Mesenchymal stem cell (in vitro differentiated cells and primary cell): ENCODE measurements around the gene ETFA.

Source experiments
- DNase-seq: peaks from one replicate; pipeline ENCODE4 v3.0.0-alpha.2; 2013
- H2AFZ ChIP-seq: one replicate; pipeline ENCODE4 v1.6.1; 2013; ENCODE audit warnings: low read depth, mild to moderate bottlenecking, control low read depth, inconsistent platforms, low read length, moderate library complexity
- H2AK5ac ChIP-seq: 2 replicates; pipeline ENCODE4 v1.6.1; 2013; ENCODE audit warnings: low read length, moderate library complexity, mild to moderate bottlenecking, inconsistent platforms; ENCODE audit not compliant: severe bottlenecking
- H2BK120ac ChIP-seq: one replicate; pipeline ENCODE4 v1.6.1; 2013; ENCODE audit warnings: low read depth, mild to moderate bottlenecking, inconsistent platforms, low read length, moderate library complexity
- H2BK12ac ChIP-seq, 2 experiments: one replicate each; pipeline ENCODE4 v1.6.1; 2013; ENCODE audit warnings: inconsistent platforms in 2 of 2, low read length in 2 of 2, mild to moderate bottlenecking in 2 of 2, moderate library complexity in 2 of 2, control low read depth in 1 of 2
- H2BK15ac ChIP-seq: one replicate; pipeline ENCODE4 v1.6.1; 2013; ENCODE audit warnings: mild to moderate bottlenecking, low read depth, inconsistent platforms; ENCODE audit not compliant: poor library complexity, severe bottlenecking
- H2BK5ac ChIP-seq: 2 replicates; pipeline ENCODE4 v1.6.1; 2013; ENCODE audit warnings: low read depth, mild to moderate bottlenecking, low read length, control low read depth, inconsistent platforms; ENCODE audit not compliant: poor library complexity, severe bottlenecking
- H3K14ac ChIP-seq, 2 experiments: one replicate each; pipeline ENCODE4 v1.6.1; 2013; ENCODE audit warnings: inconsistent platforms in 2 of 2, low read length in 2 of 2, control low read depth in 1 of 2, mild to moderate bottlenecking in 1 of 2, moderate library complexity in 1 of 2
- H3K18ac ChIP-seq, 2 experiments: one replicate each; pipeline ENCODE4 v1.6.1; 2013; ENCODE audit warnings: inconsistent platforms in 2 of 2, low read length in 2 of 2, control low read depth in 1 of 2, low read depth in 1 of 2, mild to moderate bottlenecking in 1 of 2
- H3K23ac ChIP-seq, 2 experiments: one replicate each; pipeline ENCODE4 v1.6.1; 2013; ENCODE audit warnings: inconsistent platforms in 2 of 2, low read length in 2 of 2, mild to moderate bottlenecking in 2 of 2, moderate library complexity in 2 of 2, control low read depth in 1 of 2
- H3K27ac ChIP-seq: 2 replicates; pipeline ENCODE4 v1.5.1; 2013; ENCODE audit warnings: mild to moderate bottlenecking, moderate library complexity, low read length, control low read depth, inconsistent platforms; ENCODE audit not compliant: poor library complexity, severe bottlenecking
- H3K27me3 ChIP-seq, 2 experiments: 2 replicates each; pipeline versions ENCODE4 v1.6.1 to v1.7.0; 2013; ENCODE audit warnings: low read length in 2 of 2, mild to moderate bottlenecking in 2 of 2, moderate library complexity in 2 of 2, control low read depth in 1 of 2, inconsistent platforms in 1 of 2; ENCODE audit not compliant: control insufficient read depth in 1 of 2, insufficient read depth in 1 of 2
- H3K36me3 ChIP-seq, 2 experiments: 2 replicates each; pipeline versions ENCODE4 v1.6.1 to v1.7.0; 2013; ENCODE audit warnings: low read length in 2 of 2, control low read depth in 1 of 2, inconsistent platforms in 1 of 2, low read depth in 1 of 2, mild to moderate bottlenecking in 1 of 2; ENCODE audit not compliant: insufficient read depth in 2 of 2, control insufficient read depth in 1 of 2
- H3K4ac ChIP-seq, 2 experiments: one replicate each; pipeline ENCODE4 v1.6.1; 2013; ENCODE audit warnings: inconsistent platforms in 2 of 2, low read length in 2 of 2, mild to moderate bottlenecking in 2 of 2, moderate library complexity in 2 of 2, control low read depth in 1 of 2, low read depth in 1 of 2
- H3K4me1 ChIP-seq: 2 replicates; pipeline ENCODE4 v1.6.1; 2013; ENCODE audit warnings: low read depth, low read length, control low read depth; ENCODE audit not compliant: control insufficient read depth, insufficient read depth
- H3K4me2 ChIP-seq: 2 replicates; pipeline ENCODE4 v1.6.1; 2013; ENCODE audit warnings: low read length, mild to moderate bottlenecking, inconsistent platforms; ENCODE audit not compliant: poor library complexity, severe bottlenecking
- H3K4me3 ChIP-seq, 2 experiments: 2 replicates each; pipeline versions ENCODE4 v1.5.1 to v1.7.0; 2013; ENCODE audit warnings: low read length in 2 of 2, mild to moderate bottlenecking in 2 of 2, control low read depth in 1 of 2, low read depth in 1 of 2; ENCODE audit not compliant: insufficient read depth in 1 of 2
- H3K79me1 ChIP-seq: replicated peaks from 2 replicates; pipeline ENCODE4 v1.6.1; 2013; ENCODE audit warnings: mild to moderate bottlenecking, control low read depth, low read length, inconsistent platforms; ENCODE audit not compliant: poor library complexity, severe bottlenecking
- H3K9ac ChIP-seq: 2 replicates; pipeline ENCODE4 v1.7.0; 2013; ENCODE audit warnings: mild to moderate bottlenecking, low read length, moderate library complexity
- H3K9me3 ChIP-seq: 2 replicates; pipeline ENCODE4 v1.7.0; 2013; ENCODE audit warnings: mild to moderate bottlenecking, low read length; ENCODE audit not compliant: control insufficient read depth
- H4K8ac ChIP-seq: one replicate; pipeline ENCODE4 v1.6.1; 2013; ENCODE audit warnings: inconsistent platforms, mild to moderate bottlenecking, low read length, moderate library complexity
- H4K91ac ChIP-seq: one replicate; pipeline ENCODE4 v1.6.1; 2013; ENCODE audit warnings: mild to moderate bottlenecking, low read length, inconsistent platforms
- WGBS: methylation state at CpG from one replicate; pipeline ENCODE4 v1.1.7; 2013; ENCODE audit warnings: mixed read lengths; 5-methylcytosine and 5-hydroxymethylcytosine counted together

The ETFA gene

GRCh38 chr15:76190070-76190564 is 121.2 kb downstream of the ETFA start:
- H3K4ac ChIP-seq: no peak overlapping the region
- H2BK120ac ChIP-seq: no peak overlapping the region
- H3K14ac ChIP-seq: no peak overlapping the region
- no peak overlapping the region for H2BK15ac ChIP-seq
- H3K23ac ChIP-seq: no peak overlapping the region
- no peaks in the 10 kb centered on the region for H3K79me1 ChIP-seq
- H3K27ac ChIP-seq: no peak overlapping the region
- WGBS: 75% methylated on average over 12 of the region's 12 CpGs
- H3K36me3 ChIP-seq: no peaks in the 10 kb centered on the region
- peaks cover 10% of the 10 kb centered on the region for H3K4me1 ChIP-seq
- H2BK5ac ChIP-seq: no peak overlapping the region
- no peak for DNase-seq
- no peak overlapping the region for H2AK5ac ChIP-seq
- no peak overlapping the region for H2AFZ ChIP-seq
- no peak overlapping the region for H4K8ac ChIP-seq
- no peak overlapping the region for H3K18ac ChIP-seq
- H2BK12ac ChIP-seq: no peak overlapping the region
- H3K9me3 ChIP-seq: no peaks in the 10 kb centered on the region
- peak overlapping the region in 1 of 2 experiments; percentile 69 for H3K4me3 ChIP-seq
- peaks cover 17 to 59% of the 10 kb centered on the region in 2 experiments for H3K27me3 ChIP-seq
- no peak overlapping the region for H4K91ac ChIP-seq
- peak overlapping the region; percentile 60 for H3K9ac ChIP-seq
- no peak overlapping the region for H3K4me2 ChIP-seq

- no peak overlapping the region for H3K23ac ChIP-seq
- no peak overlapping the region for H4K91ac ChIP-seq
- H3K4me2 ChIP-seq: no peak overlapping the region
- H4K8ac ChIP-seq: no peak overlapping the region
- peaks cover 10% of the 10 kb centered on the region for H3K4me1 ChIP-seq
- no peak overlapping the region for H2BK15ac ChIP-seq
- no peak overlapping the region for H3K4ac ChIP-seq
- H3K4me3 ChIP-seq: no peak overlapping the region
- no peak overlapping the region for H3K18ac ChIP-seq
- H2BK5ac ChIP-seq: no peak overlapping the region
- no peak overlapping the region for H3K14ac ChIP-seq
- no peaks in the 10 kb centered on the region for H3K36me3 ChIP-seq
- WGBS: 78% methylated on average over 2 of the region's 2 CpGs
- no peak overlapping the region for H2AK5ac ChIP-seq
- no peaks in the 10 kb centered on the region for H3K9me3 ChIP-seq
- H2AFZ ChIP-seq: no peak overlapping the region
- H2BK120ac ChIP-seq: no peak overlapping the region
- H3K27me3 ChIP-seq: peaks cover 17 to 49% of the 10 kb centered on the region in 2 experiments
- H3K79me1 ChIP-seq: no peaks in the 10 kb centered on the region
- no peak overlapping the region for H3K9ac ChIP-seq
- no peak overlapping the region for H3K27ac ChIP-seq
- H2BK12ac ChIP-seq: no peak overlapping the region
- DNase-seq: no peak
Measured at GRCh38 chr15:76189106-76189505, 122.2 kb downstream of the ETFA start.

- H3K36me3 ChIP-seq: no peaks in the 10 kb centered on the region
- no peak overlapping the region for H4K91ac ChIP-seq
- H3K27me3 ChIP-seq: peaks cover 17 to 30% of the 10 kb centered on the region in 2 experiments
- no peaks in the 10 kb centered on the region for H3K9me3 ChIP-seq
- no peaks in the 10 kb centered on the region for H3K79me1 ChIP-seq
- no peak overlapping the region for H3K18ac ChIP-seq
- no peak overlapping the region for H3K9ac ChIP-seq
- no peak overlapping the region for H3K4me2 ChIP-seq
- H3K4me1 ChIP-seq: peaks cover 9% of the 10 kb centered on the region
- no peak for DNase-seq
- H3K14ac ChIP-seq: no peak overlapping the region
- H2BK12ac ChIP-seq: no peak overlapping the region
- no peak overlapping the region for H3K4me3 ChIP-seq
- no peak overlapping the region for H2BK120ac ChIP-seq
- no peak overlapping the region for H2AFZ ChIP-seq
- H3K4ac ChIP-seq: no peak overlapping the region
- 85% methylated on average over 3 of the region's 4 CpGs for WGBS
- H3K23ac ChIP-seq: no peak overlapping the region
- no peak overlapping the region for H2BK5ac ChIP-seq
- H3K27ac ChIP-seq: no peak overlapping the region
- no peak overlapping the region for H2AK5ac ChIP-seq
- H2BK15ac ChIP-seq: no peak overlapping the region
- no peak overlapping the region for H4K8ac ChIP-seq
Measured at GRCh38 chr15:76187163-76187562, 124.1 kb downstream of the ETFA start.

GRCh38 chr15:76185716-76186115 is 125.6 kb downstream of the ETFA start:
- Histone ChIP-seq H3K9ac (no peak overlapping the region), H2BK120ac (no peak overlapping the region)

More at GRCh38 chr15:76185716-76186115, 125.6 kb downstream of the ETFA start:
- H2BK15ac ChIP-seq: no peak overlapping the region
- H2AFZ ChIP-seq: peak overlapping the region; percentile 1
- H3K79me1 ChIP-seq: no peaks in the 10 kb centered on the region
- peaks cover 17 to 20% of the 10 kb centered on the region in 2 experiments for H3K27me3 ChIP-seq
- no peaks in the 10 kb centered on the region for H3K9me3 ChIP-seq
- H4K91ac ChIP-seq: no peak overlapping the region
- no peak overlapping the region for H3K14ac ChIP-seq
- no peak overlapping the region for H3K4ac ChIP-seq
- no peaks in the 10 kb centered on the region for H3K36me3 ChIP-seq
- no peak overlapping the region for H2AK5ac ChIP-seq
- DNase-seq: peak; percentile 77
- peaks cover 7% of the 10 kb centered on the region for H3K4me1 ChIP-seq
- no peak overlapping the region for H2BK5ac ChIP-seq
- H4K8ac ChIP-seq: no peak overlapping the region
- H3K4me2 ChIP-seq: no peak overlapping the region
- H3K4me3 ChIP-seq: no peak overlapping the region
- peak overlapping the region in 1 of 2 experiments; percentile 46 for H3K18ac ChIP-seq
- no peak overlapping the region for H3K23ac ChIP-seq
- H3K27ac ChIP-seq: no peak overlapping the region
- 47% methylated on average over 3 of the region's 3 CpGs for WGBS
- H2BK12ac ChIP-seq: peak overlapping the region in 1 of 2 experiments; percentile 22
